Psoas muscle (tissue), 8 donors: ENCODE results near the gene KRT17. TPM values are rescaled to one million over a fixed set of nuclear protein-coding genes. Genes with fewer than 3 reads are reported as not detected.
"Not testable (repeated sequence)": the region's sequence is repeated elsewhere in the genome, so short reads cannot be mapped to it uniquely, and the experiment has no call there.

Source experiments
- ATAC-seq, 4 donors: fragments of 200-7000 bp; cut with Tn5 transposase; one replicate each; pipeline ENCODE4 v1.9.1; 2020; ENCODE audit warnings: moderate library complexity in 3 of 4, mild to moderate bottlenecking in 2 of 4
- DNase-seq, 2 donors: peaks; one replicate each; pipeline ENCODE4 v3.0.0-alpha.2; 2020
- H3K27ac ChIP-seq: fragments of 200-600 bp; one replicate; pipeline ENCODE4 v1.8.0; 2022
- H3K27me3 ChIP-seq, 3 donors: fragments of 200-600 bp in 1 of 3; one replicate each; pipeline versions ENCODE4 v1.6.1 to v1.8.0; 2013 to 2022; ENCODE audit warnings: low read length in 2 of 3, mild to moderate bottlenecking in 2 of 3, moderate library complexity in 1 of 3; ENCODE audit not compliant: insufficient read depth in 3 of 3
- H3K36me3 ChIP-seq, 2 donors: fragments of 200-600 bp in 1 of 2; one replicate each; pipeline versions ENCODE4 v1.6.1 to v1.8.0; 2013 to 2022; ENCODE audit warnings: low read depth in 1 of 2, mild to moderate bottlenecking in 1 of 2, moderate library complexity in 1 of 2; ENCODE audit not compliant: insufficient read depth in 1 of 2
- H3K4me1 ChIP-seq: fragments of 200-600 bp; one replicate; pipeline ENCODE4 v1.8.0; 2022
- H3K4me3 ChIP-seq: fragments of 200-600 bp; one replicate; pipeline ENCODE4 v1.8.0; 2022; ENCODE audit warnings: mild to moderate bottlenecking
- H3K9me3 ChIP-seq: fragments of 200-600 bp; one replicate; pipeline ENCODE4 v1.8.0; 2022
- WGBS, 3 donors: extraction: QIAGEN DNeasy Blood & Tissue Kit; methylation state at CpG; one replicate each; pipeline versions ENCODE4 v1.1.6 to v1.1.7; 2013; 5-methylcytosine and 5-hydroxymethylcytosine counted together
- intact Hi-C, 2 donors: fragments of 100-400 bp; cut with DNase I; formaldehyde crosslinking; loops; one replicate each; pipeline versions ENCODE4 v1.11.0 to v1.14.2; 2022
- polyA plus RNA-seq, 3 donors: library from polyadenylated mRNA; stranded (reverse); fragments of 200-250 nt; gene quantifications; one replicate each; pipeline ENCODE4 v1.2.3, GENCODE V29; 2013
- total RNA-seq, 4 donors: library from RNA; stranded (reverse); fragmentation: NEBNext Ultra II Directional in 2 of 4; extraction: Animal tissue kit (Norgen Biotek cat#: 25700) in 2 of 4; gene quantifications; one replicate each; pipeline versions ENCODE4 v1.2.1 to v1.2.4, GENCODE V29; 2021 to 2023
- TF ChIP-seq, protein P1 (sequence below): fragments of 200-600 bp; IDR thresholded peaks from one replicate; pipeline ENCODE4 v1.8.0; 2022; ENCODE audit warnings: antibody characterized with exemption
- donor health status: healthy with polysubstance abuse.
- donor health status: DM: no; HTN: no; CAD: no; lungs with moderate emphysema.
- donor health status: Bipolar disorder and iron deficiency.
- donor health status: healthy.
- donor health status: DM: yes; HTN: yes; CAD: no.
- donor health status: DM: no; HTN: no; CAD: no.
- donor health status: DM: no; HTN: no; CAD: no.
- donor health status: DM: yes; HTN: yes; CAD: no.

The KRT17 gene
- total and polyA plus RNA-seq, 7 donors, result 0.10 to 0.38 (median 0.20) TPM; not detected in 4

DNA sequence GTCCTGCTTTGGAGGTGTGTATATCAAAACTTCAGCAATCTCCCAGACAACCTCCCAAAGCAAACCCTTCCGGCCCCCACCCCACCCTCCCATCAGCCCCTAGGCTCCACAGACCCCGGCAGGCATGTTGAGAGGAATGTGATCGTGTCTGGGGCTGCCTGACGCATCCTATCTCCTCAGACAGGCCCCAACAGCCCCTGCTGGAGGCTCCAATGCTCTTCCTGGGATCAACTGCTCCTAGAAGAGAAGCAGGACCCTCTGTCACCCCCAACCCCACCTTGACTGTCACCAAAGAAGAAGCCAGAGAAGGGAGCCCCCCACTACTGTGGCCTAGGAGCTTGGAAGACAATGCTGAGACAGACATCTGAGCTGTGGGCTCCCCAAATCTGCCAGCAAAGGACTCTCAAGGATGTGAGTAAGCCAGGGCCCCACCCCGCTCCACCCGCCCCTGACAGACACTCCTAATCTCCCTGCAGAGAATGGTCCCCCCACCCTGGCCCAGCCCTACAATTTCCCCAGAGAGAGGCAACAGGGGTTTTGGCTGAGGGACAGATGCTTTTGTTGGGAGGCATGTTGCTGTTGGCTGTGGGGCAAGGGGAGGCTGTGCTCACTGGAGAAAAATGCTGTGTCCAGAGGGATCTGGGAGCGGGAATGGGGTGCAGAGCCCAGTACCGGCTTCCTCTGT, 36.1 kb downstream of the KRT17 start:
- DNase-seq (no peak), ATAC-seq (no peak)
- TF ChIP-seq, protein P1, sequence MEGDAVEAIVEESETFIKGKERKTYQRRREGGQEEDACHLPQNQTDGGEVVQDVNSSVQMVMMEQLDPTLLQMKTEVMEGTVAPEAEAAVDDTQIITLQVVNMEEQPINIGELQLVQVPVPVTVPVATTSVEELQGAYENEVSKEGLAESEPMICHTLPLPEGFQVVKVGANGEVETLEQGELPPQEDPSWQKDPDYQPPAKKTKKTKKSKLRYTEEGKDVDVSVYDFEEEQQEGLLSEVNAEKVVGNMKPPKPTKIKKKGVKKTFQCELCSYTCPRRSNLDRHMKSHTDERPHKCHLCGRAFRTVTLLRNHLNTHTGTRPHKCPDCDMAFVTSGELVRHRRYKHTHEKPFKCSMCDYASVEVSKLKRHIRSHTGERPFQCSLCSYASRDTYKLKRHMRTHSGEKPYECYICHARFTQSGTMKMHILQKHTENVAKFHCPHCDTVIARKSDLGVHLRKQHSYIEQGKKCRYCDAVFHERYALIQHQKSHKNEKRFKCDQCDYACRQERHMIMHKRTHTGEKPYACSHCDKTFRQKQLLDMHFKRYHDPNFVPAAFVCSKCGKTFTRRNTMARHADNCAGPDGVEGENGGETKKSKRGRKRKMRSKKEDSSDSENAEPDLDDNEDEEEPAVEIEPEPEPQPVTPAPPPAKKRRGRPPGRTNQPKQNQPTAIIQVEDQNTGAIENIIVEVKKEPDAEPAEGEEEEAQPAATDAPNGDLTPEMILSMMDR, result no peak
- no peak overlapping the region for H3K4me3 ChIP-seq
- no peaks in the 10 kb centered on the region for H3K9me3 ChIP-seq
- H3K27ac ChIP-seq, result no peak overlapping the region
- no peaks in the 10 kb centered on the region for H3K4me1 ChIP-seq
- H3K27me3 ChIP-seq, result no peaks in the 10 kb centered on the region
- intact Hi-C loops, result no loop called here
- H3K36me3 ChIP-seq, result no peaks in the 10 kb centered on the region
- WGBS, 3 donors, result 74 to 86% (median 74%) methylated on average over 6 to 8 of the region's 8 CpGs

DNA sequence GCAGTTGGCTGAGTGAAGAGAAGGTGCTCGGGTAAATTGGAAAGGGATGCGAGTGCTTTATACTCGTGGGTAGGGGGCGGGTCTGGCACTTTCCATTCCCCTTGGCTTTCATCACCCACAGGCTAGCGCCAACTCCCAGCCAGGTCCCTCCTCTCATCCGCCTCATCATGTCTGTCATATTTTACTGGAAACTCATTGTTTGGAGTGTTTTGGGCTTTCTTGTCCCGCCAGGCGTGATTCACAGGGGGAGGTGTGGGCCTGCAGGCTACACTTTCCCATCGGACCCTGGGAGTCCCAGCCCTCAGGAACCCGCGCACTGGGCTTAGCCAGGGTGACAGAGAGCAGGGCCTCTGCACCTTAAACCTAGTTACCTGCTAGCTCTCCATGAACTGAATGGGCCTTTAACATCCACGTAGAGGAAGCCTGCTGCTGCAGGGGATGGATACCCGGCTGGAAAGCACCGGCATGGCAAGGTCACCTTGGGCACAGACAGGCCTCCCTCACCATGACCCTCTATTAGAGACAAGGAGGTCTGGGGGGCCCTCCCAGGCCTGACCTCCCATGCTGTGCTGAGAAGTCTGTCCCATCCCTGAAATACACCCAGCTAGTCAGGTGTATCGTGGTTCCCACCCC, 37.4 kb downstream of the KRT17 start, which contains the start of gene KRT14:
KRT14 (minus strand) TSS at position 33 of the 633 bp plus-strand sequence. CDS start 61 bp downstream, outside the sequence.
- Histone ChIP-seq H3K9me3 (no peaks in the 10 kb centered on the region), H3K4me1 (no peaks in the 10 kb centered on the region), H3K27ac (no peak within 1 kb of the TSS), H3K4me3 (no peak within 1 kb of the TSS), H3K36me3 (no peaks in the 10 kb centered on the region), H3K27me3 (no peaks in the 10 kb centered on the region)
- intact Hi-C loops, result no loop called here
- TF ChIP-seq, protein P1, result no peak
- 74 to 87% (median 86%) methylated on average over 15 of the region's 15 CpGs for WGBS, 3 donors
- ATAC-seq, result no peak
- DNase-seq, result no peak

DNA sequence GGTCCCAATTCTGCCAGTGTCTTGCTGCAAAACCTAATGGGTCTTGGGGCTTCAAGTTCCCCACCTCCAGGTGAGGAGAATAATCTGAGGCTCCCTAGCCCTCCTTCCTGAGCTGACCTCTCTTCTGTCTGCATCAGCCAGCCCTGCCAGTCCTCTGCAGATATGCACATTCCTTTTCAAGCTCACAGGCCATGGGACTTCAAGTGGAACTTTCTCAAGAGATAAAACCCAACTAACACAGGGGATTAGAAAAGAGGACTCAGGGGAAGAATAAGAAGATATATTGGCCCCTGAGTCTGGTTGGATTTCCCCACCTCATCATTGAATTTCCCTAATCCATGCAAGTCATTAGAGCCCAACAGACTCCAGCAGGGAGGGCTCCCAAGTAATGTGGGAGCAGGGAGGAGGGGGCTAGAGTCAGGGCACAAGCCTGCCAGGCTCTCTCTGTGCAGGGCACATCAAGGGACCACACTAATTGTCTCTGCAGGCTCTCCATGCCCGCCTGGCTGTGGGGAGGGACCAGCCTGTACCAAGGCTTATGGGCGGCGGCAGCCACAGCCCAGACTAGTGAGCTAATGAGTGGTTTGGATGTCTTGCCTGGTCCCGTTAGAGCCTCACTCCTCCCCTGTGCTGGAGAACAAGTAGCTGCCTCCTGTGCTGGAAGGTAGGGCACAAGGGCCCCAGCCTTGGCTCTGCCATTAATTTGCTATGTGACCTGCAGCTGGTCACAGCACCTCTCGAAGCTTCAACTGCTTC, 38.9 kb downstream of the KRT17 start:
- DNase-seq (no peak), ATAC-seq (no peak)
- 64 to 79% (median 78%) methylated on average over 5 of the region's 5 CpGs for WGBS, 3 donors
- Histone ChIP-seq H3K4me1 (no peaks in the 10 kb centered on the region), H3K9me3 (no peaks in the 10 kb centered on the region), H3K4me3 (no peak overlapping the region), H3K27me3 (peaks cover 0 to 1% (median 0%) of the 10 kb centered on the region in 3 donors), H3K27ac (no peak overlapping the region), H3K36me3 (no peaks in the 10 kb centered on the region)
- TF ChIP-seq, protein P1, result no peak
- intact Hi-C loops, result no loop called here

DNA sequence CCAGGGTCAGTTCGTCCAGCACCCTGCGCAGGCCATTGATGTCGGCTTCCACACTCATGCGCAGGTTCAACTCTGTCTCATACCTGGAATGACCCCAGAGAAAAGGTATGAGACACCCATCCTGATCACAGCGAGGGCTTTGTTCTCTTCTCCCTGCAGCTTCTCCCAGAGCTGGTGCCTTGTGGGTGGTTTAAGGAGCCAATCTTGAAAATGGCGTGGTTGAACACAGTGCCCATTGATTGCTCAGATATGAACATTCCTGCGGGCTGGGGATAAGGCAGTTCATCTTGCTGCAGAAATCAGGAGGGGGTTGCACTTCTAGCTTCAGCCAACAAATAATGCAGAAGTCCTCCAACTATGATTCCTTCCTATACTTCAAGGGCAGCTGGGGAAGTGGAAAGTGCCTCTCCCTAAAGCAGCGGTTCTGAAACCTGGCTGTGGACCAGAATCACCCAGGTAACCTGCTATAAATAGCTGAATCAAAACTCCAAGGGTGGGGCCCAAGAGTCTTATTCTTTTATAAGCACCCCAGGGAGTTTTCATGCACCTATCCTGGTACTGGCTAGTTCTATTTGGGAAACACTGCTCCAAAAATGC, 39.9 kb downstream of the KRT17 start:
- ATAC-seq, H3K4me1 ChIP-seq, H3K9me3 ChIP-seq, H3K27me3 ChIP-seq, DNase-seq, H3K36me3 ChIP-seq, H3K27ac ChIP-seq, H3K4me3 ChIP-seq, intact Hi-C loops: not testable (repeated sequence)
- 89 to 92% (median 89%) methylated on average over 8 of the region's 8 CpGs for WGBS, 3 donors
